ENCODE results near the gene SOCS6. TPM values are rescaled to one million over a fixed set of nuclear protein-coding genes. Genes with fewer than 3 reads are reported as not detected.
A peak's percentile ranks its signal among the peaks of the same experiment; 100 is the strongest.
"Not testable (repeated sequence)": the region's sequence is repeated elsewhere in the genome, so short reads cannot be mapped to it uniquely, and the experiment has no call there.

The SOCS6 gene
- total RNA-seq, 1 experiment from 2014 or later: 53.4 TPM

DNA sequence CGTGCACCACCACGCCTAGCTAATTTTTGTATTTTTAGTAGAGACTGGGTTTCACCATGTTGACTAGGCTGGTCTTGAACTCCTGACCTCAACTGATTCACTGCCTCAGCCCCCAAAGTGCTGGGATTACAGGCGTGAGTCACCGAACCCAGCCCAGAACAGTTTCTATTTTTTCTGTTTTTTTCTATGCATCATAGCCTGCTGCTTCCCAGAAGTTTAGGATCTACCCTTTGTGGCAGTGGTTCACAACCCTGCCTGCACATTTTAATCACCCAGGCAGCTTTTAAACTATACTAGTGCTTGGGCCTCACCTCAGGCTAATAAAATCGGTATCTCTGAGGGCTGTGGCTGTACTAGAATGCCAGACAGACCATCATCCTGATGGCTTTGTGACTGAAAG, 39.7 kb upstream of the SOCS6 start:
- ATAC-seq (peak; percentile 73), DNase-seq (ENCODE audit: low read depth, low spot score) (no peak)
- H3K4me1 ChIP-seq (ENCODE audit: control insufficient read depth in 1 of 2, insufficient read depth in 2 of 2, low read length in 2 of 2): peaks cover 15 to 25% of the 10 kb centered on the region in 2 experiments
- no peak overlapping the region for H3K4me3 ChIP-seq (replicated peaks in 1 of 2; ENCODE audit: low read depth in 1 of 2, low read length in 2 of 2)
- H3K36me3 ChIP-seq (ENCODE audit: control insufficient read depth in 1 of 2, insufficient read depth in 2 of 2, low read length in 2 of 2): no peaks in the 10 kb centered on the region
- ChIA-PET CTCF (no interaction called here), POLR2A (no interaction called here), RAD21 (ENCODE audit: low non-redundant PET in 1 of 2, low total read pairs in 2 of 2, uncharacterized antibody in 2 of 2, unreplicated experiment in 2 of 2) (no interaction called here)
- H3K27ac ChIP-seq (ENCODE audit: low read depth, low read length): peak overlapping the region; percentile 42
- 0 out of 2 replicates have a peak overlapping the region, but pooled peaks have one; percentile 16 for H3K9ac ChIP-seq (ENCODE audit: low read length)
- no peaks in the 10 kb centered on the region for H4K20me1 ChIP-seq (ENCODE audit: insufficient read depth)
- no peaks in the 10 kb centered on the region for H3K9me3 ChIP-seq (ENCODE audit: control insufficient read depth in 1 of 2, insufficient read depth in 1 of 2, low read depth in 1 of 2, low read length in 2 of 2)
- no peaks in the 10 kb centered on the region for H3K9me2 ChIP-seq (ENCODE audit: insufficient read depth)
- H3K79me2 ChIP-seq (ENCODE audit: insufficient read depth, low read length): no peaks in the 10 kb centered on the region
- TF ChIP-seq ZFX (IDR thresholded peaks at IDR 0.05) (no peak), TCF7L2 (IDR thresholded peaks at IDR 0.05; ENCODE audit: borderline replicate concordance, extremely low read depth, insufficient read depth, insufficient read length) (no peak), SP1 (IDR thresholded peaks at IDR 0.05; ENCODE audit: low read depth) (0 out of 2 replicates have a peak, but pooled peaks have one; percentile 17), JUND (IDR thresholded peaks at IDR 0.05) (peak; percentile 31; the same call in 1 of the 2 replicates), FOSL1 (IDR thresholded peaks at IDR 0.05; ENCODE audit: low read depth) (peak; percentile 36; the same call in 1 of the 2 replicates)
- H3K27me3 ChIP-seq (ENCODE audit: insufficient read depth, low read length): no peaks in the 10 kb centered on the region
- no TSS peak for BruUV-seq (replicated peaks)
- H2AFZ ChIP-seq (ENCODE audit: low read depth, low read length, poor library complexity, severe bottlenecking): no peak overlapping the region
- H3K4me2 ChIP-seq (ENCODE audit: low read length): peak overlapping the region; percentile 56
- intact Hi-C loops (cut with micrococcal nuclease): no loop called here

- H3K9me2 ChIP-seq (ENCODE audit: insufficient read depth); RAD21 ChIA-PET (ENCODE audit: low non-redundant PET in 1 of 2, low total read pairs in 2 of 2, uncharacterized antibody in 2 of 2, unreplicated experiment in 2 of 2); H3K4me3 ChIP-seq (replicated peaks in 1 of 2; ENCODE audit: low read depth in 1 of 2, low read length in 2 of 2); H3K36me3 ChIP-seq (ENCODE audit: control insufficient read depth in 1 of 2, insufficient read depth in 2 of 2, low read length in 2 of 2); intact Hi-C loops (cut with micrococcal nuclease); ATAC-seq; DNase-seq (ENCODE audit: low read depth, low spot score); BruUV-seq (replicated peaks); POLR2A ChIA-PET; H3K79me2 ChIP-seq (ENCODE audit: insufficient read depth, low read length); H4K20me1 ChIP-seq (ENCODE audit: insufficient read depth); H3K4me2 ChIP-seq (ENCODE audit: low read length); CTCF ChIA-PET; H3K27me3 ChIP-seq (ENCODE audit: insufficient read depth, low read length); H3K9me3 ChIP-seq (ENCODE audit: control insufficient read depth in 1 of 2, insufficient read depth in 1 of 2, low read depth in 1 of 2, low read length in 2 of 2); H3K9ac ChIP-seq (ENCODE audit: low read length); H2AFZ ChIP-seq (ENCODE audit: low read depth, low read length, poor library complexity, severe bottlenecking): not testable (repeated sequence)
- Histone ChIP-seq H3K4me1 (ENCODE audit: control insufficient read depth in 1 of 2, insufficient read depth in 2 of 2, low read length in 2 of 2) (peaks cover 15 to 25% of the 10 kb centered on the region in 2 experiments), H3K27ac (ENCODE audit: low read depth, low read length) (peak overlapping the region; percentile 42; the same call in 1 of the 2 replicates)
Observed at GRCh38 chr18:70249861-70250260, 39.0 kb upstream of the SOCS6 start.

Measured in HCT116 (cell line).